HL-60 (cell line): Measurements from ENCODE around the gene TAF11L14.

Source experiments
- GABPA ChIP-seq: IDR thresholded peaks from 2 replicates; pipeline ENCODE4 v1.6.1; 2012; ENCODE audit warnings: low read depth
- POLR2AphosphoS5 ChIP-seq: IDR thresholded peaks from 2 replicates; pipeline ENCODE4 v1.6.1; 2012; ENCODE audit warnings: low read depth
- REST ChIP-seq: IDR thresholded peaks from 2 replicates; pipeline ENCODE4 v1.6.1; 2012; ENCODE audit warnings: low read depth; ENCODE audit not compliant: insufficient replicate concordance
- SPI1 ChIP-seq: IDR thresholded peaks from 2 replicates; pipeline ENCODE4 v1.6.1; 2012; ENCODE audit warnings: low read depth, mild to moderate bottlenecking, borderline replicate concordance
- TF ChIP-seq, protein P1 (sequence below): IDR thresholded peaks from one replicate; pipeline ENCODE4 v1.5.1; 2011; ENCODE audit warnings: low read length, control low read depth, inconsistent platforms; ENCODE audit not compliant: insufficient read depth

DNA sequence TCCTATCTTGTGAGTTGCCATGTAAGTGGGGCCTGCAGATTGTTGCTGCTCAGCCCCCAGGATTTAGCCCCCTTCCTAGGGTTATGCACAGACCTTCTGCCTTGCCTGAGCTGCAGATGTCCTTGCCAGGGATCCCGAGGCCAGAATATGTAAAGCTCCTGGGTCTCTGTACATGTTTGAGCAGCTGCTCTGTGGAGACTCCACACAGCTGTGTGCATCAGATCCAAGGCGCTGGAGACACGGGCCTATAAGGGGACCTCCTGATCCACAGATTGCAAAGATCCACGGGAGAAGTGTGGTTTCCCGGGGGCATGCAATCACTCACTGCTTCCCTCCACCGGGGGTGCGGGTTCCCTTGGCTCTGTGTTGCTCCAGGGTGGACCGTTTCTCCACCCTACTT is 28.9 kb downstream of the TAF11L14 start:
- TF ChIP-seq, protein P1, sequence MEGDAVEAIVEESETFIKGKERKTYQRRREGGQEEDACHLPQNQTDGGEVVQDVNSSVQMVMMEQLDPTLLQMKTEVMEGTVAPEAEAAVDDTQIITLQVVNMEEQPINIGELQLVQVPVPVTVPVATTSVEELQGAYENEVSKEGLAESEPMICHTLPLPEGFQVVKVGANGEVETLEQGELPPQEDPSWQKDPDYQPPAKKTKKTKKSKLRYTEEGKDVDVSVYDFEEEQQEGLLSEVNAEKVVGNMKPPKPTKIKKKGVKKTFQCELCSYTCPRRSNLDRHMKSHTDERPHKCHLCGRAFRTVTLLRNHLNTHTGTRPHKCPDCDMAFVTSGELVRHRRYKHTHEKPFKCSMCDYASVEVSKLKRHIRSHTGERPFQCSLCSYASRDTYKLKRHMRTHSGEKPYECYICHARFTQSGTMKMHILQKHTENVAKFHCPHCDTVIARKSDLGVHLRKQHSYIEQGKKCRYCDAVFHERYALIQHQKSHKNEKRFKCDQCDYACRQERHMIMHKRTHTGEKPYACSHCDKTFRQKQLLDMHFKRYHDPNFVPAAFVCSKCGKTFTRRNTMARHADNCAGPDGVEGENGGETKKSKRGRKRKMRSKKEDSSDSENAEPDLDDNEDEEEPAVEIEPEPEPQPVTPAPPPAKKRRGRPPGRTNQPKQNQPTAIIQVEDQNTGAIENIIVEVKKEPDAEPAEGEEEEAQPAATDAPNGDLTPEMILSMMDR = no peak
- no peak for TF ChIP-seq REST
- TF ChIP-seq GABPA = no peak
- no peak for TF ChIP-seq POLR2AphosphoS5
- TF ChIP-seq SPI1 = no peak
